ENCODE data around the gene GJD4. TPM values are rescaled to one million over a fixed set of nuclear protein-coding genes. Genes with fewer than 3 reads are reported as not detected.

The GJD4 gene
- total and polyA plus RNA-seq, 10 of the 15 experiments (the other 5 are each of a cell fraction or from before 2014, with no cell fraction given), result not detected

Other genes starting within 250 kb of the GJD4 start
- gene FZD8, start 37.0 kb downstream of the GJD4 start, total RNA-seq (2014; rRNA removed), result 0.44 and 0.51 TPM in 2 replicates
- gene FZD8, start 37.0 kb downstream of the GJD4 start, total RNA-seq (2014; rRNA removed; fragmentation: Illumina TruSeq; extraction: Trizol), result 0.09 TPM in 2 replicates
- 0.37 and 0.72 TPM in 2 replicates for gene FZD8, start 37.0 kb downstream of the GJD4 start, total RNA-seq (2021)
- gene FZD8, start 37.0 kb downstream of the GJD4 start, polyA plus RNA-seq (2011; rRNA removed), result 0.43 and 0.53 TPM in 2 replicates
- gene FZD8, start 37.0 kb downstream of the GJD4 start, polyA plus RNA-seq (2014; fragmentation: Illumina TruSeq; extraction: Trizol), result 0.03 TPM in 1 of 2 replicates, not detected in the other
- under 1 TPM in 1 of 2 experiments, not detected in 1; 0.04 TPM for gene FZD8, start 37.0 kb downstream of the GJD4 start, polyA plus RNA-seq (2014; fragmentation: Nextera tagmentation; extraction: Ambion mirVana)
- gene FZD8, start 37.0 kb downstream of the GJD4 start, polyA plus RNA-seq (2014; rRNA removed), result 0.08 and 0.10 TPM in 2 replicates
- not detected for gene FZD8, start 37.0 kb downstream of the GJD4 start, polyA plus RNA-seq (2016; fragmentation: Nextera tagmentation; extraction: Ambion mirVana)